Mesothelial cell of epicardium (in vitro differentiated cells): Measurements from ENCODE around the gene DKC1. TPM values are rescaled to one million over a fixed set of nuclear protein-coding genes. Genes with fewer than 3 reads are reported as not detected.

ENCODE experiments used
- DNase-seq, 2 experiments: peaks; one replicate each; pipeline ENCODE4 v3.0.0; 2021; ENCODE audit warnings: low spot score in 2 of 2; ENCODE audit not compliant: unreplicated experiment in 2 of 2
- H3K27ac Mint-ChIP-seq: 2 replicates; pipeline ENCODE4 v1.8.0; 2021; ENCODE audit warnings: mixed read lengths
- H3K27me3 Mint-ChIP-seq: 2 replicates; pipeline ENCODE4 v1.8.0; 2021; ENCODE audit warnings: low read depth, mixed read lengths
- H3K36me3 Mint-ChIP-seq: 2 replicates; pipeline ENCODE4 v1.8.0; 2021; ENCODE audit warnings: mixed read lengths
- H3K4me1 Mint-ChIP-seq: 2 replicates; pipeline ENCODE4 v1.8.0; 2021; ENCODE audit warnings: mixed read lengths
- H3K4me3 Mint-ChIP-seq: 2 replicates; pipeline ENCODE4 v1.8.0; 2021; ENCODE audit warnings: mild to moderate bottlenecking, moderate library complexity, mixed read lengths
- H3K9me3 Mint-ChIP-seq: 2 replicates; pipeline ENCODE4 v1.8.0; 2021; ENCODE audit warnings: mixed read lengths
- total RNA-seq: library from RNA; stranded (reverse); gene quantifications from 3 replicates; pipeline ENCODE4 v1.2.1, GENCODE V29; 2021
- TF ChIP-seq, protein P1 (sequence below): fragments of 200-600 bp; sonication (generic); IDR thresholded peaks from one replicate; pipeline ENCODE4 v1.5.0; 2021; ENCODE audit warnings: antibody characterized with exemption; ENCODE audit not compliant: unreplicated experiment

Gene DKC1
- total RNA-seq, 1 donor from 2014 or later, result 64.2 TPM

DNA sequence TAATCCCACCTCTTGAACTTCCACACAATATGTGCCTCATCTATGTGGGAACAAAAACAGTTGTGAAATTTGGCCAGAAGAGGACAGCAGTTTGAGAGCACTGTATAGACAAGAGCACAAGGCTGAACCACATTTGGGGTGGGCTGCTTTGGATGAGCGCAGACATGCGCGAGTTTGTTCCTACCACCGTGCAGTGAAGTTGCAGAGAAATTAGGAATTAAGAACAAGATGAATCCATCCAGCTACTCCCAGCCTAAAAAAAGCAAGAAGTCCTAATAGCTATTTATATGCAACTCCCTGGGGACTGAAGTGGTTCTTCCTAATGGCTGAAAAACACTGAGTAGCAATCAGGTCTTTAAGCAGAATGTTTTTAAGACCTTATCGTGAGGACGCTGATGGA lies 12.8 kb upstream of the DKC1 start:
- Mint-ChIP-seq H3K4me1 (no peaks in the 10 kb centered on the region), H3K27ac (no peak overlapping the region), H3K4me3 (no peak overlapping the region), H3K36me3 (no peaks in the 10 kb centered on the region), H3K27me3 (peaks cover 56% of the 10 kb centered on the region), H3K9me3 (peaks cover 11% of the 10 kb centered on the region)
- TF ChIP-seq, protein P1, sequence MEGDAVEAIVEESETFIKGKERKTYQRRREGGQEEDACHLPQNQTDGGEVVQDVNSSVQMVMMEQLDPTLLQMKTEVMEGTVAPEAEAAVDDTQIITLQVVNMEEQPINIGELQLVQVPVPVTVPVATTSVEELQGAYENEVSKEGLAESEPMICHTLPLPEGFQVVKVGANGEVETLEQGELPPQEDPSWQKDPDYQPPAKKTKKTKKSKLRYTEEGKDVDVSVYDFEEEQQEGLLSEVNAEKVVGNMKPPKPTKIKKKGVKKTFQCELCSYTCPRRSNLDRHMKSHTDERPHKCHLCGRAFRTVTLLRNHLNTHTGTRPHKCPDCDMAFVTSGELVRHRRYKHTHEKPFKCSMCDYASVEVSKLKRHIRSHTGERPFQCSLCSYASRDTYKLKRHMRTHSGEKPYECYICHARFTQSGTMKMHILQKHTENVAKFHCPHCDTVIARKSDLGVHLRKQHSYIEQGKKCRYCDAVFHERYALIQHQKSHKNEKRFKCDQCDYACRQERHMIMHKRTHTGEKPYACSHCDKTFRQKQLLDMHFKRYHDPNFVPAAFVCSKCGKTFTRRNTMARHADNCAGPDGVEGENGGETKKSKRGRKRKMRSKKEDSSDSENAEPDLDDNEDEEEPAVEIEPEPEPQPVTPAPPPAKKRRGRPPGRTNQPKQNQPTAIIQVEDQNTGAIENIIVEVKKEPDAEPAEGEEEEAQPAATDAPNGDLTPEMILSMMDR, result no peak
- DNase-seq, result no peak

DNA sequence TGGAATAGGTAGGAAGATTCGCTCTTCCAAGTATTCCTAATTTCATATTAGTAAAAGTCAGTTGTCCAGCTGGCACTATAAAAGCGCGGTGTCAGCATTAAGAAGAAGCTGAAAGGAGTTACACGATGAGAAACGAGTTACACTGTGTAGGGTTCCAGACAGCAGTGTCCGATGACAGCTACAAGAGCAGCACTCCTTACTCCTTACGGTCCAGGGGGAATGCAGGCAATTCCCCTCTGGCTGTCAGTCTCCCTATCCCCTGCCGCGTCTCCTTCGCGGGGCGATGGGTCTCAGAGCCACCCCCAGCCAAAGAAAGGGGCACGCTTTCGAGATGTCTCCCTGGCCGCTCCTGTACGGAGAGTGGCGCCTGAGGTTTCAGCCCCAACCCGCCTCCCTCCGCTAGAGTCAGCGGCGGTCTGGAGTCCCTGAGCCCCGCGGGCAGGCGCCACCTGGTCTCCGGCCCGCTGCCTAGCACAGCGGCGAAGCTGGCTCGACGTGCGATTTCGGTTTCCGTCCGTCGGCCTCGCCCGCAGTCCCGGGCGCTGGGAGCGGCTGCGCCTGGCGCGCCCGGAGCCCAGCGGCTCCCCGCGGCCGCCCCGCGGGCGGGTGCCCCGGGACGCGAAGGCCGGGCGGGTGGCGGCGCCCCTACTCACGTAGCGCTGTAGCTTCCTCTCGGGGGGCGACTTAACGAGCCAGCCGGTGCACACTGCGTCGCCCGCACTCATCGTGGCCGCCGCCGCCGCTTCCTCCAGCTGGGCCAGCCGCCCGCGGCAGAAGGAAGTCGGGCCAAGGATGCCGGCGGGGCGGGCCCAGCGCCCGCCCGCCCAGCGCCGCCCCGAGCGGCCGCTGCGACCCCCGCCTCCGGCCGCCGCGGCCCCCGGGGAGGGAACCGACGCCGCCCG lies 12.1 kb upstream of the DKC1 start, which contains the start of gene GAB3:
TSS of gene GAB3 (minus strand) at position 777 of the 902 bp plus-strand sequence. CDS start at position 725, 52 bp downstream.
- H3K27ac Mint-ChIP-seq, result no peak within 1 kb of the TSS
- DNase-seq, result no peak
- peak within 1 kb of the TSS; percentile 9 for H3K4me3 Mint-ChIP-seq
- H3K27me3 Mint-ChIP-seq, result peaks cover 59% of the 10 kb centered on the region
- H3K9me3 Mint-ChIP-seq, result peaks cover 11% of the 10 kb centered on the region
- no peaks in the 10 kb centered on the region for H3K4me1 Mint-ChIP-seq
- TF ChIP-seq, protein P1, result no peak
- H3K36me3 Mint-ChIP-seq, result no peaks in the 10 kb centered on the region

DNA sequence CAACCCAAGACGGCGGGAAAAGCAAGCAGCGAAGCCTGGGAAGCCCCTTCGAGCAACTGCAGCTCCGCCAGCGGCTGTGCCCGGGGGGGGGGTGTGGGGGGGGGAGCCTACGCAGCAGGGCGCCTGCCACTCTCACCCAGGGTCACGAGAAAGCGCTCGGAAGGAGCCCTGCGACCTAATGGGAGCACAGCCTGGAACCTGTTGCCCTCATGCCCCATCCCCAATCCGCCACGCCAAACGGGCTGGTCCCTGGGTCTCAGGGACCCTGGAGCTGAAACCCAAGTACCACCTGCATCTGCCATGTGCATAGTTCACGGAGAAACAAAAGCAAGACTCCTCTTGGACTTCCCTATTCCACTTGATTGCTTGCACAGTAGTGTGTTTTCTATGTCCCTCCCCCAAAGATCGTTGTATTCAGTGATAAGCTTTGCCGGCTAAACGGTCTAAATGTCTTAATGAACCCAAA lies 11.4 kb upstream of the DKC1 start:
- no peaks in the 10 kb centered on the region for H3K36me3 Mint-ChIP-seq
- H3K4me3 Mint-ChIP-seq, result peak overlapping the region; percentile 9
- H3K27me3 Mint-ChIP-seq, result peaks cover 59% of the 10 kb centered on the region
- DNase-seq, result no peak
- no peak overlapping the region for H3K27ac Mint-ChIP-seq
- no peaks in the 10 kb centered on the region for H3K4me1 Mint-ChIP-seq
- peaks cover 8% of the 10 kb centered on the region for H3K9me3 Mint-ChIP-seq
- TF ChIP-seq, protein P1, result no peak

DNA sequence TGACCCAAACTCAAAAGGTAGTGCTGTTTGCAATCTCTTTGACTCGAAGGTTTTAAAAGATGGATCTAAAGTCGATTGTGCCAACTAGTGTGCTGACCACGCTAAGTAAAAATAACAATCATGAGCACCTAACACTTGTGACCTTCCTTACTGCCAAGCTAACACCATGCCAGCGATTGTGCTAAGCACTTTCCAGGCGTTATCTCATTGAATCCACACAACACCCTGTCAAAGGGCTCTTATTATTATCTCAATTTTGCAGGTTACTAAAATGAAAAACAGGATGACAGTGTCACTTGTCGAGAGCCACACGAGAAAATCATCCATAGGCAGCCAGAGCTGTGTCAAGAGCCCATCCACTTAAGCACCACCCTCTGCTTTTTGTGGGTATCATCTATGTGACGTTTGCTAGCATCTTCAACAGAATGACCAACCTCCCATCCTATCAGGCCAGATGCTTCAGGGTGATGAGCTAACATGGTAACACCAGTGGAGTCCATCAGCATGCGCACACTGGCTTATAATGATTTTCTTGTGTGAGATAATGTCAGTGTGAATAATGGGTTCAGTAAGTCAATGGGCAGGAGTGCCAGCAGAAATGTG lies 10.9 kb upstream of the DKC1 start:
- Mint-ChIP-seq H3K27me3 (peaks cover 59% of the 10 kb centered on the region), H3K36me3 (no peaks in the 10 kb centered on the region), H3K27ac (no peak overlapping the region), H3K4me1 (no peaks in the 10 kb centered on the region), H3K9me3 (peaks cover 6% of the 10 kb centered on the region), H3K4me3 (peak overlapping the region; percentile 9)
- no peak for DNase-seq
- TF ChIP-seq, protein P1, result no peak

DNA sequence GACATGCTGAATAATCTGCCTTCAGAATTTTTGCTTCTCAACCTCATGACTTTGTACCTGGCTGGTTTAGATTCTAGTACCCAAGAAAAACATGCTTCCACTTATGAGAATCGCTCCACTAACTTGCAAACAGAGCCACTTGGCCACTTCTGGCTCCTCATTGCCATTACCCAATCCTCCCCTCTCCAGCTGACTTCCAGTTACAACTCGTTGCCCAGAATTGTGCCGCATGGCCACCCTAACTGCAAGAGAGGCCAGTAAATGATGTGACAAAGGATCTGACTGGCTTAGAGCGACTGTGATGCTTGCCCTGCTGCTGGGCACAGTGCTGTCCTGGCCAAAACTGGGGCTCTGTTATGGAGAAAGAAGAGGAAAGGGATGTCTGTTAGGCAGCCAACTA lies 4.0 kb upstream of the DKC1 start:
- Mint-ChIP-seq H3K27me3 (peaks cover 14% of the 10 kb centered on the region), H3K27ac (no peak overlapping the region), H3K4me3 (no peak overlapping the region), H3K36me3 (no peaks in the 10 kb centered on the region), H3K9me3 (peaks cover 16% of the 10 kb centered on the region), H3K4me1 (peaks cover 10% of the 10 kb centered on the region)
- TF ChIP-seq, protein P1, result no peak
- DNase-seq, result no peak
